HCEC 1CT (cell line): ENCODE data around the gene NEK11.

Source experiments
- DNase-seq: peaks from one replicate; pipeline ENCODE4 v3.0.0-alpha.2; 2017

Gene NEK11

DNA sequence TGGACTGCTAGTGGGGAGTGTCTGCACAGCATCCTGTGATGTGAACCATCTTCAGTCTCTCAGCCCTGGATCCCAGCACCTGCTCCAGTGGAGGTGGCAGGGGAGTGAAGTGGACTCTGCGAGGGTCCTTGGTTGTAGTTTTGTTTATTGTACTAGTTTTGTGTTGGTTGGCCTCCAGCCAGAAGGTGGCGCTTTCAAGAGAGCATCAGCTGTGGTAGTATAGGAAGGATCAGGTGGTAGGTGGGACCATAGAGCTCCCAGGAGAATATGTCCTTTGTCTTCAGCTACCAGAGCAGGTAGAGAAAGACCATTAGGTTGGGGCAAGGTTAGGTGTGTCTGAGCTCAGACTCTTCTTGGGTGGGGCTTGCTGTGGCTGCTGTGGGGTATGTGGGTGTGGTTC is 20.9 kb downstream of the NEK11 start:
- no peak for DNase-seq

DNA sequence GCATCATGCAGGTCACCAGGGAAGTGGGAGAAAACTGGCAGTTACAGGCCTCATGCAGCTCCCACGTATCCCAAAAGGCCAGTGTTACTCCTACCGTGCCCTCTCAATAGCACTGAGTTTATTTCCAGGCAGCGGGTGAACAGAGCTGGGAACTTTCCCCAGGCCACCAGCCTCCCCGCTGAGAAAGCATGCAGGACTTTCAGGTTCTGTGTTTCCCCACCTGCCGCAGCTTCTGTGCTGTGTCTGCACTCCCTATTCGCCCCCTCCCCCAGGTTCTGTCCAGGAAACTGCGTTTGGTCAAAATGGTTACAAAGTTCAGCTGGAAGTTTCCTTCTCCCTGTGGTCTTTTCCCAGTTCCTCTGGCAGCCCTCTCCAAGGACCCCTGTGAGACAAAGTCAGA is 21.4 kb downstream of the NEK11 start:
- DNase-seq: no peak

DNA sequence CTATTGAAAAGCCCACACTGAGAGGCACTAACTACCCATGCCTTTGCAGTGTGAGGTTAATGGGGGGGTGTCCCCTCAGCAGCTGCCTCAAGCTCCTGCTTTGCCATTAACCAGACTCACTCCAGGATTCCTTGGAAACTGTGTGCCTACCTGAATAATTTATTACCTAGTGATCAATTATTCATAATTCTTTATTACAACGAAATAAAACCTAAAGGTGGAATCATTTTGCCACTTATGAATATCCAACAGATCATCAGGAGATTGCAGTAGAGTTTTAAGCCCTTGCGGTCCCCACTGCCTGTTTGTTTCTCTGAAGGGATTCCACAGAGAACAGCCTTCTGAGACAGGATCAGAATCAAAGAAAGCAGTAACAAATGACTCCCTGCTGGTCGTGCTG is 23.3 kb downstream of the NEK11 start:
- no peak for DNase-seq

DNA sequence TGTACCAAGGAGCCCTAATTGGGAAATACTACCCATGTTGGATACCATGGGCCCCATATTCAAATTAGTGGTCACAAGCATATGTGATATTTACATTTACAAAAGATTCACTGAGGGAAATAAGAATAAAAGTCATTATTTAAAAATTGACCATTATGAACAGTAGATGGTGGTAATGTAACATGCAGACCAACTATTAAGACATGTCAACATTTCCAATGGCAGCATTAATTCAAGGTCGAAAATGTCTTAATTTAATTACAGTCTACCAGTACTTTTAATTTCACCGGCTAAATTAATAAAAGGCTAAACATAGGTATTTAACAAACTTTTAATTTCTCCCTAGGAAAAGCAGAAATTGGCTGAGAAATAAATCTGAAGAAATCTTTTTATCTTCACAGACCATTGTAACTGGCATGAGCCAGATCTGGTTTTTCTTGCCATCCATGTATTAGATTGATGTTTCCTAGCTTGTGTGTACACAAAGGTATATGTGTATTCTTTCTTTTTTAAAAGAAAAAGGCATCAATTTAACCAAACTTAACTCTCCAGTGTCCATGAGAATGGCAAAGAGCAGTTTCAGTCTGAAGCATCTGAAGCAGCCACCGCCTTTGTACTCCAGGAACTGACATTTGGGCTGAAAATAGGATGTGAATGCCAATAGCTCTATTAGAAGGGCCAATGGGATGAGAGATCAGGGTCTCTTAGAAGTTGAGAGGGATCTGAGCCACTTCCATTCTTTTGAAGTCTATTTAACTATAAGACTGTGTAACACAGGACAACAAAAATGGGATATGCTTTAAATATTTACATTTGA is 26.6 kb downstream of the NEK11 start:
- DNase-seq: peak; percentile 13

DNA sequence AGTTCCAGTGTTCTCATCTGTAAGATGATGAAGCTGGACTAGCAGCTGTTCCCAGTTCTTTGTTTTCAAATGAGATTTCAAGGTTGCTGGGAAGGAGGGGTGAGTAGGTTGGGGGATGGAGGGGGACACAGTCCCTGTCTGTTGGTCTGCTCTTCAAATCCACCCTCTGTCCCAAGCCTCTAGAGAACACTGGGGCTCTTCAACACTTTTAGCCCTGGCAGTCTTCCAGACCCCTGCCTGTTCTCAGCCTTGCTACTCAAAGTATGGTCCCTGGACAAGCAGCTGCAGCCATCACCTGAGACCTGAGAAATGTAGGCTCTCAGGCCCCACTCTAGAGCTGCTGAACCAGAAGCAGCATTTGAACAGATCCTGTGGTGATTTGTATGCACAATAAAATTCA is 41.3 kb downstream of the NEK11 start:
- DNase-seq: no peak

DNA sequence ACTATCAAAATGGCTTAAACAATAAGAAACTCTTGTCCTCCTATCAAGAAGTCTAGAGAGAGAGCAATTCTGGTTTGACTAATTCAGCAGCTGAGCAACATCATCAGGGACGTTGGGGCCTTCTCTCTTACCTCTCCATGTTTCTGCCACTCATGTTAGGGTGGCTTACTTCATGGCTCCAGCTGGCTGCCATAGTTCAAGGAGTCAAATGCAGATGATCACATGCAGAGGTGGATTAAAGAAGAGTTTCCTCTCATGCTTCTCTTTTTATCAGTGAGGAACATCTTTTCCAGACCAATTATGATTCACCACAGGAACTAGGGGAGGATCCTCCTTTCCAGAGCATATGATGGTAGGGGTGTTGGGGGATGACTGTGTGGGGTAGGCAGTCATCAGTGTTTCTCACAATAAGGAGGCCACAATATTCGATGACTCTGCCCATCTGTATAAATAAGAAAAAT is 45.5 kb downstream of the NEK11 start:
- DNase-seq: peak; percentile 39

DNA sequence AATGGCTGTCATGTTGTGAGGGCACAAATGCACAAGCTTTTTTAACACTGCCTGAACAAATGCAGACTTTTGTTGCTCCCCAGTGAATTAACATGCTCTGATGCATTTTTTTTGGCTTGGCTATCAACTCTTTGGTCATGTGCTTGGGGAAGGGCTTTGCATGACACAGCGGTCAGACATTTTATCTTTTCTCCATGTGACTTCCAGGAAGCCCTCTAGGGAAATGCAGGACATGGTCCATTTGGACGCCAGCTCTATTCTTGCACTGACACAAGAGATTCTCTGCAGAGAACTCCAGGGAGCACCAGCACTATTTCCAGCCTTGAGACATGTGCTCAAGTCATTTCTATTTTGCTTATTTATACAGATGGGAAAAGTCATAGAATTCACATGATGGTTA is 46.2 kb downstream of the NEK11 start:
- peak; percentile 10 for DNase-seq

DNA sequence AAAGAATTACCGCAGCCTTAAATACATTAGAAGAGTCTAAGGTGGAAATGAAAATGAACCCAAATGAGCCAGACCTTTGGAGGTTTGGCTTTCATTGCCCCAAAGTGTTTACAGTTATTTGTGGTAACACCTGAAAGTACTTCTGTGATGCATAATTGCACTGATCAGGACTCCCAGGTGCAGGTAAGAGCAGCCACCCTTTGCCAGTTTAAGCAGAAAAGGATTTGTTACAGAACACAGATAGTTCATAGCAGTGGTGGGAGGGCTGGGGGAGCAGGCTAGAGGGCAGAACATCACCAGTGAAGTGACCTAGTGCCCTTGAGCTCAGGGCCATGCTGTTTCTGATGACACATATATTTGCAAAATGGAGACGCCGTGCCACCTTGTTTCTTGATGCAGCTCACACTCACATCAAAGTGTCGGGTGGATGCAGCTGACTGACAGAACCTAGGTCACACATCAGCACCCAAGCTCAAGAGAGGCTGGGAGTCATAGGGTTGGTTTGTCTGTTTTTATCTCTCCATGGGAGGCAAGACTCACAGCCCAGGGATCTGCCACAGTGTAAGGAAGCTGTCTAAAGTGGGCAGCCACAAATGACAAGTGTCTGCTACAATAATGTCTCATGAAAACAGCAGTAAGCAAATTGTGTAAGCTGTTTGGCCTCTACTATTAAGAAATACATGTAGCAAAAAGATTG is 49.1 kb downstream of the NEK11 start:
- no peak for DNase-seq

DNA sequence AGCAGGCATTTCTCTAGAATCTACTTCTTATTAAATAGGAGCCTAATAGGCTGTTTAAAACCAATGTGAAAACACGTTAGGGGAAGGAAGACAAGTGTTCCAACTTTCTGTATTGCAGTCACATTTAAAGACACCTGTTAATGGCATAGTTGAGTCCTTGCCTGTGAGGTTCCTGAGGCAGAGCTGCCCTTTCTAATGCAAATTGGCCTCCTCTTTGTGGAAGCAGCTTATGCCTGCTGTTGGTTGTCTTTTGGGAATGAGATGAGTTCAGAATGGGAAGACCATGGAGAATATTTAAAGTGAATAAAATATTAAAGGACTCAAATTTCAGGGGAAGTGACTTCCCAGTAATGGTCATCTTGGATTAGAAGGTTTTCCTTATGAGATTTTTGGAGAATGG is 51.2 kb downstream of the NEK11 start:
- no peak for DNase-seq

DNA sequence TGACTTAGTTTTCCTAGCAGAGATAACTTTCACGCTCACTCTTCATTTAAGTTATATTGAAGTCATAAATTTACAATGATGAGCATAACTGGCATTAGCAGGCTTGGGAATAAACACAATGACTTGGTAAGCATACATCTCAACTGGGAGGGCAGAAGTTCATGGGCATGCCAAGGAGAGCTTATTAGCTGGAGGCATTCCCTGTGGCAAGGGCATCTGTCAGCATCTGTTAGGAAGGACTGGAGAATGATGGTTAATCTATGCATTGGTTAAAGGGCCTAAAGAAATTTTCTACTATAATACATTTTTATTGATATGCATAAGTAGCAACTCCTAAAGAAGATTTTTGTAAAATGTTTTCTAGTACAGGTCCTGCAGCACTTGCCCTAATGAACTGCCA is 52.4 kb downstream of the NEK11 start:
- DNase-seq: no peak

DNA sequence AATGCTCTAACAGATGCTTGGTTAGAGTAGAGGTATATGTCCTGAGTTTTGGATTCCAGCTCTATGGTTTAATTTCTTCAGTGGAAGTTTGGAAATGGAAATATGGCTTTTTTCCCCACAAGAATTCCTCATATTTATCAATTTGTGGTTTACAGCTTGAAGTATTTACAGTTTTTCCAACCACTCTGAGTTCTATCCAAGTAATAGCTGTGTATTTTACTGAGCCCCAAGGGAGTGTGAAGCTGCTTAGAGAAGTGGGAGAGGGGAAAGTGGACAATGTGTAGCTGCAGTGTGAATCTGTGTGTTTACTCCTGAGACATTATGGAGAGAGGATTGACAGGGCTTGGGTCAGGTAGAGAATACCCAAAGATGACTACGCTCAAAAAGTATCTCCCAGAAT is 54.5 kb downstream of the NEK11 start:
- DNase-seq: no peak

DNA sequence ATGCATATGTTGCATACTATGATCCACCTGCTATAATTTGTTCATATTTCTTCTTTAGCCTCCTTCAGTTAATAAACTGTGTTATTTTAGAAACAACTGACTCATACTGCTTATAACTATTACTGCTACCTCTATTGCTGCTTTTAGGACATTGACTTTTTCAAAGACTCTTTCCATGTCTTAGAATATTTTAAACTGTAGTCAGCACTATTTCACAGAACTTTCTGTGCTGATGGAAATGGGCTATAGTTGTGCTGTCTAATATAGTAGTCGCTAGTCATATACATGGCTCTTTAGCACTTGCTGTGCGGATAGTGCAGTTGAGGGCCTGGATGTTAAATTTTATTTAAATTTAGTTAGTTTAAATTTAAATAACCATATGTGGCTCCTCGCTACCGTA is 55.6 kb downstream of the NEK11 start:
- DNase-seq: no peak

DNA sequence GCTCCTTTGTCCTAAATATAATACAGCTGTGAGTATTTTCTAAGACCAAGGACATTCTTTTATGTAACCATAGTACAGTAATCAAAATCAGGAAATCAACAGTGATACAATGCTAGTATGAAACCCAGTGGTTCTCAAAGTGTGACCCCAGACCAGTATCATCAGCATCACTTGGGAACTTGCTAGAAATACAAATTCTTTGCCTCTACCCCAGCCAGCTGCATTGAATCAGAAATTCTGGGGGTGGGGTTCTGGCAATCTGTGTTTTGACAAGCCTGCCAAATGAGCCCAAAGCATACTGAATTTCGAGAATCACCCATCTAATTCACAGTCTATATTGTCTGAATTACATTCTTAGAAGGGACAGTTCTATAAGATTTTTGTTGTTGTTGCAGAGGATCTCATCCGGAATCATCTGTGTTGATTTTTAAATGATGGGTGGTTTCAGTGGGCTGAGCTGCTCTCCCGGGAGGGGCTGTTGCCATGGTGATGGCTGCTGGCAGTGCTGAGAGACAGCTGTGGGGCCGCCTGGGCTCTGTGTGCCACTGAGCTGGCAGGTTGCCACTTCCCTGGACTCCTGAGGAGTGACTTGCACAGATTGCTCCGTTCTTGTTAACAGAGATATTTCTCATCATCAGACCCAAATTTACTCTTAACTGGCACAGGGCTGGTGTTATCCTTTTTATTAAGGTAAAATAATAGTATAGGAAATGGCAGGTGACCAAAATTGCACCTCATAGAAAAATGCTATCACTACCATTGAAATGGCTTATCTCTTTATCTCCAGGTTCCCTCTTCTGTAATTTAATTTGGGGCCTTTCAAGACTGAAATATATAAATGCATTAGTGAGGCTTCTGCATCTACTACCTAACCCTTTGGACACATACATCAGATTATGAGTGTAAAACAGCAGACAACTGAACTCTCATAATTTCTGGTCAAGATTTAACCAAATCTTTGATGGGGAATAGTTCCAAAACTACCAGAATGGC is 56.5 kb downstream of the NEK11 start:
- no peak for DNase-seq

DNA sequence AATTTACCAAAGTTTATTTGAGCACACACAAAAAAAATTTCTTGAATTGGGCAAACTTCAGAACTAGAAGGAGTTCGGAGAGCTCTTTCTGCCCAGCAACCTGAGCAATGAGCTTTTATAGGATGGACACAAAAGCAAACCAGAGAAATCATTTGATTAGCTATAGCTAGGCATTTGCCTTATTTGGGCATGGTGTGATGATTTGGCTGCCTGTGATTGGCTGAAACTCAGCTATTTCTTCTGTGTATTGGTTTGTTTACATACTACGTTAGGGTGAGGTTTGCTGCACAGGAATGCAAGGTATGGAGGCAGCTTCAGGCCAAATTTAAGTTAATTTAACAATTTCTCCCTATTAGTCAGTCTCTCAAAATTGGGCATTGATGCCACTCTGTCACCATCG is 65.1 kb downstream of the NEK11 start:
- peak; percentile 20 for DNase-seq

DNA sequence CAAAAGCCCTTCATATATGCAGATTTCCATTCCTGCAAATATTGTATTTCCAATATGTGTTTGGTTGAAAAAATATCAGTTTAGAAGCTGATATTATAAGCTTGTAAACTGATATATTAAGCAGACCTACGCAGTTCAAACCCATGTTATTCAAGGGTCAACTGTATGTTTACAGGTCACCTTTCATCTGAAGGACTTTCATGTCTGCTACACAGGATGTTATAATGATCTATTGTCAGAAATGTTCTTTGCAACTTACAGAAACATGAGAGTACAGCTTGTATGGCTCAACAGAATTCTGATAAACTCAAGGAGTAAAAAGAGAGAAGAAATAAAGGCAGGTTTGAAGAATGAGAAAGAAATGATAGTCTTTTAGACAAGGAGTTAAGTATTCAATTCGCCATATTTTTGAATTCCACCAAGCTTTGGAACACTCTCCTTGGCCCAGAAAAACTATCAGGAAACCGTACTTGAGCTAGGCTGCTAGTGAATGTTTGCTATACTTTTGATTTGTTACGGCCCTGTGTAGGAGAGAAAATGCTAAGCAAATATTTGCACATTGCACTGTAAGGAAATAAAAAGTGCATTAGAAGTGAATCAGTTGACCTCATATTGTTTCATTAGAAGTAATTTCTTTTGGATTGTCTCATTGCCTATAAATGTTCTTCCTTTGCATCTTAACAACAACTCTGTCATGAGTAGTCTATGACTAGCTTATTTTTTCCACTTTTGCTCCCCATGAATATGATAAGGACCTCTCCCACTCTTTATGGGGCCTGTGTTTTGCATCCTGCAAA is 81.2 kb downstream of the NEK11 start:
- DNase-seq: peak; percentile 26

DNA sequence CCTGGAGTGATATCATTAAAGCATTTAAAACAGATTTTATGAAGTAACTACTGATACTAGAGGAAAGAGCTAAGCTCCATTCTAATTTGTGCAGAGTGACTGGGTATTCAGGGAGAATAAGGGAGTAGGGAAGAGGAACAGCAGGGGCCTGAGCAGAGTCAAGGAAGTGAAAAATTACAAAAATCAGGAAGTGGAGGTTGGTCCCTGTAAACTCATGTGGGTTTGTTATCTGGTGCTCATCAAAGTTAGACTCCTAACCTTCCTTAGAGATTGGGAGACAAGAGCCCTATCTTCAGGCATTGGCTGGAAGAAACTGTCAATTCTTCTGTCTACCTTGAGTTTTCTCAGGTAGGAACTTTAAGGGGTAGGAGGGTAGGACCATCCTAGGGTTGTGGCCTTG is 82.5 kb downstream of the NEK11 start:
- no peak for DNase-seq

DNA sequence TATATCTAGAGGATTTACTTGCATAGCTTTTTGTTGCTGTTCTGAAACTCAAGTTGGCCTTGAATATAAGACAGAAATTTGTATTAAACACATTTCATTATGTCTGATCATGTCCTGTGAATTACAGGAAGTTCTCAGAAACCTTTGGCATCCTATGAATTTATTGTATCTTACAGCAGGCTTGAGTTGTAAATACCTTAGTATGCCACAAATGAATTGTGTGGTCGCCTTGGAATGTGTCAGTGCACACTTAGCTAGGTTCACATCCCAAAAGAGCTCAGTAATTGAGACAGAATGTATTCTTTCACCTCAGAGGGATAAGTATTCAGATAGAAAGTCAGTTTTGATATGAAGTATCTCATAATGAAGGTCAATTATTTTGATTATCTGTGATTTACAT is 83.4 kb downstream of the NEK11 start:
- peak; percentile 64 for DNase-seq

DNA sequence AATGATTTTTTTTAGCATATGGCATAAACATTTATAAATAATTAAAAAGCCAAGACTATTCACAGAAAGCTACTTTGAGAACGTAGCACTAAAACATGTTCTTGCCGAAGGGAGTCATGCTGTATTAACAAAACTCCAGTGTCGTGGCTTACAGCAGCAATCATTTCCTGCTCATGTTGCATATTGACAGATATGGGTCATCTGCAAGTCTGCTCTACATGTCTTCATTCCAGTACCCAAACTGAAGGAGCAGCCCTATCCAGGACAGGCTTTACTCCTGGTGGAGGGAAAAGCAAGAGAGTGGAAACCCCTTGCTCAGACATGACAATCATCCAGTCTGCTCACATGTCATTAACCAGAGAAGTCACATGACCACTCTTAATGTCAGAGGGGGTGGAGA is 87.6 kb downstream of the NEK11 start:
- DNase-seq: no peak

DNA sequence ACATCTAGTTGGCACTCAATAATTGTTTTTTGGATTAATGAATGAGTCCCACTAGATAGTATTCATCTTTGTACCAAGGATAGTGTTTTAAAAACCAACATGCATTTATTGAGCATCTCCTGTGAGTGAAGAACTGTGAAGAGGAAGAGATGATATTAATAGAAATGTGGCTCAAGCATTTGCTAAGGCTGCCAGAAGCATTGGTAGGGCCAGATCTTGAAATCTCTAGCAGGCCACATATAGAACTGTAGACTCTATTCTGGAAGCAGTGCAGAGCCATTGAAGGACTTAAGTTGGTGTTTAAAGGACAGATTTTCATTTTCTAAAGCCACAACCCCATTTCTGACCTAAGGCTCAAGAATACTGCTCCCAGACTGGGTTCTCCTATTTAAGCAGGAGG is 99.0 kb downstream of the NEK11 start:
- DNase-seq: no peak

DNA sequence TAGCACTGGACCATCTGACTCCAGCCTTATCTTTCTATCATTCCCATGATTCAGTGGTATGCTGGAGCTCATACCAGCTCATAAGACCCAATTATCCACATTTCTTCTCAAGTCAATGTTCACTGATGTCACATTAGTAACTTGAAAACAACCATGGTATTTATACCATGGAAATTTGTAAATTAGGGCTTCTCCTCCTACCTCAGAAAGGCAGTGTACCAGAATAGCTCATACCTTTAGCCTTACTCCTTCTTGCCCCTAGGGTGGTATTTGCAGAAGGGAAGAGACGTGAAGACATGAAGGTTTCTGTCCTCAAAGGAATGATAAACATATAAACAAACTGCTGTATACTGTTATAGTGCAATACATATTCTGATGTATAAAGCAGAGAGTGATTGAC is 114.2 kb downstream of the NEK11 start:
- no peak for DNase-seq

DNA sequence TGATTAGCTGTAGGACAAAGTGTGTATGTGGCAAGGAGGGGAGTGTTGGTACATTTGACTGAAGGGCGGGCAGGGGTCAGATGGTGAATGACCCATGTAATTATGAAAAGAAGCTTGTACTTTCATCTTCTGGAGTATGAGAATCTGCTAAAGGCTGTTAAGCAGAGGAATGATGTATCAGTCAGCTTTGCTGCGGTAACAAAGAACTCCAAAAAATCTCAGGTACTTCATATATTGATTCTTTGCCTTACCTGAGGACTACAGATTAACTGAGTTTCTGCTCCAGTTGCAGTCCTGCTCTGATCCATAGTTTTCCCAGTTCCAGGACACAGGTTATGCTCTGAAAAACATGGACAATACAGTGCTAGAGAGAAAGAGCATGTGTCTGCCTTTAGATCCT is 115.1 kb downstream of the NEK11 start:
- DNase-seq: no peak

DNA sequence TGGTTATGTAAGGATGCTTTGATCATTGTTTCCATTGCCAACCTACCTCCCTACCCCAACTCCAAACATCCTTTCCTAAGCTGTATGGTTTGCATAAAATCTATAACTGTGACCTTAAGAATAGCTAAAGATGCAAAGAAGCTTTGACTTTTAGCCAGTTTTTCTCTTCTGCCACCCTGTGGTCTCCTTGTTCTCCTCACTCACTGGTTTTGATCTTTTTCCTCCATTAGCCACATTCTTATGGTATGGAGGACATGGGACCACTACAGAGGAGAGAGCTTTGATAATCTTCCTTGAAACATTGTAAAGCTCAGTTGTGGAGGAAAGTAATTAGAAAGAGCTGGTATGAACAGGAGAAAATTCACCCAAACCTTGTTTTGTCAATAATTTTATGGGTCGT is 115.9 kb downstream of the NEK11 start:
- no peak for DNase-seq

DNA sequence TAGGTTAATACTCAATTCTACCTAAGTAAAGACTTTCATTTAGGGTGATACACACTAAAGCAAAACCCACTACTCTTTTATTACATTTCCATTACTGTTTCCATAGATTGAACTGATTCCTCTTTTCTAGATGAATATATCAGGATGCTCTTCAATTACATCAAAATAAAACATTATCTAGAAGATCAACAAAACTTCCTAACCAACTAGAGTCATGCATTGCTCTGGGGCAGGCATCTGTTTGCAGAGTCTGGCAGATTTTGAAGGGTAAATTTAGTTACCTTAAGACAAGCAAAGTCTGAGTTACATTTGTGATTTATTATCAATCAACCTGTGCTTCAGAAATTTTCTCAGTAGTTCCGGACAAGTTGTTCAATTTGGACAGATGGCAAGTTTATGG is 117.1 kb downstream of the NEK11 start:
- DNase-seq: no peak
